Measurements from ENCODE around the gene TDRD12.
A peak's percentile ranks its signal among the peaks of the same experiment; 100 is the strongest.

Gene TDRD12

GRCh38 chr19:32719611-32720059, at the start of gene TDRD12:
TSS of gene TDRD12 (plus strand) at chr19:32719767. CDS start at chr19:32720073, 306 bp downstream.
- peaks cover 3% of the 10 kb centered on the region in 2 donors for H3K36me3 ChIP-seq (ENCODE audit: control insufficient read depth in 2 of 2, insufficient read depth in 2 of 2, low read length in 2 of 2)
- no peaks in the 10 kb centered on the region for H3K4me1 ChIP-seq (ENCODE audit: control insufficient read depth, insufficient read depth, low read length)
- no peak within 1 kb of the TSS for H3K4me3 ChIP-seq (ENCODE audit: low read length in 2 of 2)
- H3K27ac ChIP-seq (ENCODE audit: low read length): no peak within 1 kb of the TSS
- H3K9ac ChIP-seq (ENCODE audit: low read length in 2 of 2): no peak within 1 kb of the TSS
- H3K27me3 ChIP-seq (ENCODE audit: control insufficient read depth in 1 of 2, insufficient read depth in 2 of 2, low read length in 2 of 2): no peaks in the 10 kb centered on the region
- no peaks in the 10 kb centered on the region for H3K9me3 ChIP-seq (ENCODE audit: control insufficient read depth in 2 of 2, low read length in 2 of 2)

GRCh38 chr19:32671883-32672593, 47.5 kb upstream of the TDRD12 start:
- Histone ChIP-seq H3K9me3 (ENCODE audit: control insufficient read depth in 2 of 2, low read length in 2 of 2) (no peaks in the 10 kb centered on the region), H3K27me3 (ENCODE audit: control insufficient read depth in 1 of 2, insufficient read depth in 2 of 2, low read length in 2 of 2) (peaks cover 3 to 13% of the 10 kb centered on the region in 2 donors), H3K9ac (ENCODE audit: low read length in 2 of 2) (no peak overlapping the region), H3K27ac (ENCODE audit: low read length) (no peak overlapping the region), H3K36me3 (ENCODE audit: control insufficient read depth in 2 of 2, insufficient read depth in 2 of 2, low read length in 2 of 2) (peaks cover 0 to under 1% of the 10 kb centered on the region in 2 donors), H3K4me3 (ENCODE audit: low read length in 2 of 2) (no peak overlapping the region), H3K4me1 (ENCODE audit: control insufficient read depth, insufficient read depth, low read length) (peaks cover 33% of the 10 kb centered on the region)

- Histone ChIP-seq H3K4me3 (ENCODE audit: low read length in 2 of 2) (no peak overlapping the region), H3K4me1 (ENCODE audit: control insufficient read depth, insufficient read depth, low read length) (peaks cover 33% of the 10 kb centered on the region), H3K9ac (ENCODE audit: low read length in 2 of 2) (no peak overlapping the region)
Observed at GRCh38 chr19:32672841-32673240, 46.7 kb upstream of the TDRD12 start.

DNA sequence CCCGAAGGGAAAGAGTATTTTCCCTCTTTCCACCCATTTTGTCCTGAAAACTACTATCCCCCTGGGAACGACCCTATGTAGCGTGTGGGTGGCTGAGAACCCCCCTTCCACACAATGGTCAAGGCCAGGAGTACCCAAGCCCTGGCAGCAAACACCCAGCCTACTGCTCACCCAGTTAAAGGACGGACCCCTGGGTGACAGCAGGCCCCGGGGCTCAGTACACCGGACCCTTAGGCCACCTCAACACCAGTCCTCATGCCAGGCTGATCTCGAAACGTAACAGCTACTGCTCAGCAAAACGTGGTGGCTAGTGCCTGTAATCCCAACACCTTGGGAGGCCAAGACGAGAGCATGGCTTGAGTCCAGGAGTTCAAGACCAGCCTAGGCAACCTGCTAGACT, 46.0 kb upstream of the TDRD12 start:
- Histone ChIP-seq H3K27me3 (ENCODE audit: control insufficient read depth in 1 of 2, insufficient read depth in 2 of 2, low read length in 2 of 2) (peaks cover 8 to 15% of the 10 kb centered on the region in 2 donors), H3K27ac (ENCODE audit: low read length) (no peak overlapping the region), H3K9me3 (ENCODE audit: control insufficient read depth in 2 of 2, low read length in 2 of 2) (no peaks in the 10 kb centered on the region), H3K9ac (ENCODE audit: low read length in 2 of 2) (no peak overlapping the region), H3K4me3 (ENCODE audit: low read length in 2 of 2) (peak overlapping the region in 1 of 2 donors; percentile 88), H3K4me1 (ENCODE audit: control insufficient read depth, insufficient read depth, low read length) (peaks cover 33% of the 10 kb centered on the region), H3K36me3 (ENCODE audit: control insufficient read depth in 2 of 2, insufficient read depth in 2 of 2, low read length in 2 of 2) (no peaks in the 10 kb centered on the region)

More at GRCh38 chr19:32672841-32673240, 46.7 kb upstream of the TDRD12 start:
- H3K36me3 ChIP-seq (ENCODE audit: control insufficient read depth in 2 of 2, insufficient read depth in 2 of 2, low read length in 2 of 2): no peaks in the 10 kb centered on the region
- H3K27ac ChIP-seq (ENCODE audit: low read length): no peak overlapping the region
- peaks cover 8 to 15% of the 10 kb centered on the region in 2 donors for H3K27me3 ChIP-seq (ENCODE audit: control insufficient read depth in 1 of 2, insufficient read depth in 2 of 2, low read length in 2 of 2)
- no peaks in the 10 kb centered on the region for H3K9me3 ChIP-seq (ENCODE audit: control insufficient read depth in 2 of 2, low read length in 2 of 2)

DNA sequence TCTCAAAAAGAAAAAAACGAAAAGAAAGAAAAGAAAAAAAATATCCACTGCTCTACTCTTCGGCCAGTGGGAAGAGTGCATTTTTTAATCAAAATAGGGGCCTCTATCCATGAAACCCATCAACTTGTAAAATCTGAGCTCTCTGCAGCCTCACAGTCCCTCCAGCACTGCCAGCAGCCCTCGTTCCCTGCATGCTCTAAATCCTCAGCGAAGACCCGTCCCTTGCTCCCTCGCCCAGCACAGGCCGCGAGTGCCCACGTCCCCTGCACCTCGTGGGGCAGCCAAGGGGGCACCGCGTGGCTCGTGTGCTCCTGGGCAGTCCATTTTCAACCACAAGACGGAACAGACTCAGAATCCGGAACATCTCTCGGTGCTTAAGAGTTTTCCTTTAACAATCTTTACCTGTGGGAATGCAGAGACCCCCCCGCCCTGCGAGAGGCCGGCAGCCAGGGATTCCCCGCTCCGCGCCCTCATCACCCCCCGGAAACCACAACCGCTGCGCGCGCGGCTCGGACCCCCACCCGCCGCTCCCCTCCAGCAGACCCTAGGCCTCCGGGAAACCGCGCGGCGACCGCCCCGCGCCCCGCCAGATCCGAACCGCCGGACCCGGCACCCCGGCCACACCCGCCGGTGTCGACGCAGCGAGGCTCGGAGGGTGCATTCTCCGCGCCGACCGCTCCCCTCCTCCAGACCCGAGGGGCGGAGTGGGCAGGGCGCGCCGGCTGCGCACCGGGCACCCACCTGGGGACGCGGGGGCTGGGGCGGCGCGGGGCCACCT, 45.2 kb upstream of the TDRD12 start:
- H3K27ac ChIP-seq (ENCODE audit: low read length): peak overlapping the region; percentile 53

GRCh38 chr19:32674931-32675719, 44.4 kb upstream of the TDRD12 start, which contains the start of gene ANKRD27:
TSS of gene ANKRD27 (minus strand) at chr19:32675180. CDS start at chr19:32659015, 16,165 bp downstream.
- H3K4me1 ChIP-seq (ENCODE audit: control insufficient read depth, insufficient read depth, low read length): peaks cover 33% of the 10 kb centered on the region
- H3K9me3 ChIP-seq (ENCODE audit: control insufficient read depth in 2 of 2, low read length in 2 of 2): no peaks in the 10 kb centered on the region
- H3K27ac ChIP-seq (ENCODE audit: low read length): peak within 1 kb of the TSS; percentile 53
- peak within 1 kb of the TSS; percentile 66 to 74 for H3K9ac ChIP-seq (ENCODE audit: low read length in 2 of 2)
- peaks cover 8 to 15% of the 10 kb centered on the region in 2 donors for H3K27me3 ChIP-seq (ENCODE audit: control insufficient read depth in 1 of 2, insufficient read depth in 2 of 2, low read length in 2 of 2)
- H3K4me3 ChIP-seq (ENCODE audit: low read length in 2 of 2): peak within 1 kb of the TSS; percentile 88
- H3K36me3 ChIP-seq (ENCODE audit: control insufficient read depth in 2 of 2, insufficient read depth in 2 of 2, low read length in 2 of 2): no peaks in the 10 kb centered on the region

More for the DNA sequence above, 45.2 kb upstream of the TDRD12 start:
- Histone ChIP-seq H3K4me3 (ENCODE audit: low read length in 2 of 2) (peak overlapping the region; percentile 88), H3K9ac (ENCODE audit: low read length in 2 of 2) (peak overlapping the region; percentile 62 to 74), H3K36me3 (ENCODE audit: control insufficient read depth in 2 of 2, insufficient read depth in 2 of 2, low read length in 2 of 2) (no peaks in the 10 kb centered on the region), H3K27me3 (ENCODE audit: control insufficient read depth in 1 of 2, insufficient read depth in 2 of 2, low read length in 2 of 2) (peaks cover 8 to 15% of the 10 kb centered on the region in 2 donors), H3K4me1 (ENCODE audit: control insufficient read depth, insufficient read depth, low read length) (peaks cover 33% of the 10 kb centered on the region), H3K9me3 (ENCODE audit: control insufficient read depth in 2 of 2, low read length in 2 of 2) (no peaks in the 10 kb centered on the region)

DNA sequence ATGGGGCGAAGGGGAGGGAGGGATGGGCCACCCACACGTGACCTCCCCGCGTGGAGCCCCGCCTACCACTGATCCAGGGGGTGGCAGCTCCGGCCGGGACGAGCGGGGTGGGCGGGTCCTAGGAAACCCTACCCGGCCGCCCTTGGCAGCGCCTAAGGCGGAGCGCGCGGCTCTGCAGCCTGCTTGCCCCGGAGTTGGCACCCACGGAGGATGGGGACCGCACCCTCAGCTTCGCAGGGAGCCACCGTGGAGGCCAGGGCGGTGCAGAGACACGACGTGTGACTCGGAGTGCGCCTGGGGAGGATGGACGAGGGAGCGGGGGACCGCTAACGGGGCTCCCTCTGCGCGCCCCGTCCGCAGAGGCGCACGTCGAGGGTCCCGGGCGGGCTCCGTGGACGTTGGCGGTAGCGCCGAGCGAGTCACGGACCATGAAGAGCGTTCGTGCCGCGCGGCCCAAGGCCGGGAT, 43.8 kb upstream of the TDRD12 start, which contains the start of gene RGS9BP:
TSS of gene RGS9BP (plus strand) at position 129 of the 466 bp plus-strand sequence. CDS start 416 bp downstream, outside the sequence.
- H3K27ac ChIP-seq (ENCODE audit: low read length): peak within 1 kb of the TSS; percentile 53
- H3K36me3 ChIP-seq (ENCODE audit: control insufficient read depth in 2 of 2, insufficient read depth in 2 of 2, low read length in 2 of 2): no peaks in the 10 kb centered on the region
- peaks cover 33% of the 10 kb centered on the region for H3K4me1 ChIP-seq (ENCODE audit: control insufficient read depth, insufficient read depth, low read length)
- H3K4me3 ChIP-seq (ENCODE audit: low read length in 2 of 2): peak within 1 kb of the TSS; percentile 88
- H3K9ac ChIP-seq (ENCODE audit: low read length in 2 of 2): peak within 1 kb of the TSS; percentile 66 to 74
- peaks cover 8 to 15% of the 10 kb centered on the region in 2 donors for H3K27me3 ChIP-seq (ENCODE audit: control insufficient read depth in 1 of 2, insufficient read depth in 2 of 2, low read length in 2 of 2)
- H3K9me3 ChIP-seq (ENCODE audit: control insufficient read depth in 2 of 2, low read length in 2 of 2): no peaks in the 10 kb centered on the region

DNA sequence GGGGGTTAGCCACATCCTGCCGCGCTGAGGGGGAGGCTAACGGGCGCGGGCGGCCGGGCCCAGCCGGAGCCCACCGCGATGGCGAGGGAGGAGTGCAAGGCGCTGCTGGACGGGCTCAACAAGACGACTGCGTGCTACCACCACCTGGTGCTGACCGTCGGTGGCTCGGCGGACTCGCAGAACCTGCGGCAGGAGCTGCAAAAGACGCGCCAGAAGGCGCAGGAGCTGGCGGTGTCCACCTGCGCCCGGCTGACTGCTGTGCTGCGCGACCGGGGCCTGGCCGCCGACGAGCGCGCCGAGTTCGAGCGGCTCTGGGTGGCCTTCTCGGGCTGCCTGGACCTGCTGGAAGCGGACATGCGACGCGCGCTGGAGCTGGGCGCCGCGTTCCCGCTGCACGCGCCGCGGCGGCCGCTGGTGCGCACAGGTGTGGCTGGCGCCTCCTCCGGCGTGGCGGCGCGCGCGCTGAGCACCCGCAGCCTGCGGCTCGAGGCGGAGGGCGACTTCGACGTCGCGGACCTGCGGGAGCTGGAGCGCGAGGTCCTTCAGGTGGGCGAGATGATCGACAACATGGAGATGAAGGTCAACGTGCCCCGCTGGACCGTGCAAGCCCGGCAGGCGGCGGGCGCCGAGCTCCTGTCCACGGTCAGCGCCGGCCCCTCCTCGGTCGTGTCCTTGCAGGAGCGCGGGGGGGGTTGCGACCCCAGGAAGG, 43.2 kb upstream of the TDRD12 start:
- H3K4me3 ChIP-seq (ENCODE audit: low read length in 2 of 2): peak overlapping the region; percentile 88
- H3K9me3 ChIP-seq (ENCODE audit: control insufficient read depth in 2 of 2, low read length in 2 of 2): no peaks in the 10 kb centered on the region
- H3K36me3 ChIP-seq (ENCODE audit: control insufficient read depth in 2 of 2, insufficient read depth in 2 of 2, low read length in 2 of 2): no peaks in the 10 kb centered on the region
- H3K4me1 ChIP-seq (ENCODE audit: control insufficient read depth, insufficient read depth, low read length): peaks cover 33% of the 10 kb centered on the region
- no peak overlapping the region for H3K27ac ChIP-seq (ENCODE audit: low read length)
- no peak overlapping the region for H3K9ac ChIP-seq (ENCODE audit: low read length in 2 of 2)
- H3K27me3 ChIP-seq (ENCODE audit: control insufficient read depth in 1 of 2, insufficient read depth in 2 of 2, low read length in 2 of 2): peaks cover 8 to 15% of the 10 kb centered on the region in 2 donors

DNA sequence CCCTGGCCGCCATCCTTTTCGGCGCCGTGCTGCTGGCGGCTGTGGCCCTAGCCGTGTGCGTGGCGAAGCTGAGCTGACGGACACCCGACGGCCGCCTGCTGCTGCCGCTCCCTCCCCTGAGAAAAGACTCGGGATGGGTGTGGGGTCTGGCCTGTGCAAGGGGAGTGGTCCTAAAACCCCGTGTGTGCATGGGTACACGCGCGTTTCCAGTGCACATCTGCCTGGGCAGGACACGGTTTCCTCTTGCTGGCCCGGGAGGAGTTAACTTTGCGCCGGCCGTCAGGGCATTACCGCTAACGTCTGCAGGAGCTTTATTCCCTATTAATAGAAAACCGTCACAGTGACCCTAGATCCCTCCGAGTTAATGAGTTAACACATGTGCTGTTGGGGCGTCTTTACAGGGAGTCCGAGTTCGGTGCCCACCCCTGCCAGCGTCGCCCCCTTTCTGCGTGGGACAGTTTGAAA, 42.6 kb upstream of the TDRD12 start:
- H3K9ac ChIP-seq (ENCODE audit: low read length in 2 of 2): no peak overlapping the region
- H3K27me3 ChIP-seq (ENCODE audit: control insufficient read depth in 1 of 2, insufficient read depth in 2 of 2, low read length in 2 of 2): peaks cover 8 to 15% of the 10 kb centered on the region in 2 donors
- no peaks in the 10 kb centered on the region for H3K9me3 ChIP-seq (ENCODE audit: control insufficient read depth in 2 of 2, low read length in 2 of 2)
- H3K27ac ChIP-seq (ENCODE audit: low read length): no peak overlapping the region
- H3K36me3 ChIP-seq (ENCODE audit: control insufficient read depth in 2 of 2, insufficient read depth in 2 of 2, low read length in 2 of 2): no peaks in the 10 kb centered on the region
- peak overlapping the region in 1 of 2 donors; percentile 88 for H3K4me3 ChIP-seq (ENCODE audit: low read length in 2 of 2)
- H3K4me1 ChIP-seq (ENCODE audit: control insufficient read depth, insufficient read depth, low read length): peaks cover 31% of the 10 kb centered on the region
